ENCODE data around the gene ANAPC16.

The ANAPC16 gene

DNA sequence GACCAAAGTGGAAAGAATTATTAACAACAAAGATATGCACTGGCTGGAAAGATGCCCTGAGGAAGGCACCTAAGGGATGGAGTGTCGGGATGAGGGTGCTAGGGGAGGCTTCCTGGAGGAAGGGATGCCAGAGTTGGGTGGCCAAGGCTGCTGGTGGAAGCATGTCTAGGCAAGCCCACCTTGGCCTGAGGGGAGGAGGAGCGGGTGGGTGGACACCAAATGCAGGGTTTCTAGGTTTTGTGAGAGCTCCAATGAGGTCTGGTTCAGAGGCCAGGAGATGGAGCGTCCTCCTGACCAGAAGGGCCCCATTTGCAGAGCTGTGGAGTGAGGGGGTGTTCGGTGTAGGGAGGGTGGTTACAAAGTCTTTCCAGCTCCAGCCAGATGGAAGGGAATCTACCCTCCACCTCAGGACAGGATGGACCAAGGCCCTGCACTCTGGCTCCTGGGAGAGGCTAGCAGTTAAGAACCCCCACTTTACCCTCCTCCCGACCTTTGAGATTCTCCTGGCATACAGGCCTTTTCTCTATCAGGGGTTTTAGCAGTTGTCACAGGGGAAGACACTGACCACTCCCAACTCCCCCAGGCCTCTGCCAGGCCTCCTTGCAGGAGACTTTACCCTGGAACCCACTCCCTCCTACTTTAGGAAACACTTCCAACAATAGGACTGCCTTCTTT is 54.9 kb downstream of the ANAPC16 start:
- H3K9ac ChIP-seq (ENCODE audit: low read depth, low read length, poor library complexity): no peak overlapping the region
- peaks cover 21 to 36% of the 10 kb centered on the region in 2 donors for H3K4me1 ChIP-seq (ENCODE audit: control insufficient read depth in 2 of 2, insufficient read depth in 1 of 2, low read depth in 1 of 2, low read length in 2 of 2)
- peaks cover 11% of the 10 kb centered on the region for H3K79me1 ChIP-seq (ENCODE audit: low read depth, low read length)
- H2AFZ ChIP-seq (ENCODE audit: low read length): peak overlapping the region; percentile 17
- no peak overlapping the region for H3K23ac ChIP-seq (ENCODE audit: low read depth, low read length, poor library complexity)
- peak overlapping the region; percentile 93 for H2BK15ac ChIP-seq (ENCODE audit: low read length)
- no peak for DNase-seq (ENCODE audit: low spot score)
- peak overlapping the region; percentile 96 for H4K8ac ChIP-seq (ENCODE audit: low read depth, low read length)
- no peak overlapping the region for H3K14ac ChIP-seq (ENCODE audit: low read length)
- peak overlapping the region; percentile 85 for H2BK5ac ChIP-seq (ENCODE audit: low read length)
- H3K27ac ChIP-seq (replicated peaks; ENCODE audit: low read length): no peak overlapping the region
- H3K27me3 ChIP-seq (ENCODE audit: control insufficient read depth in 3 of 3, insufficient read depth in 3 of 3, low read depth in 1 of 3, low read length in 3 of 3): no peaks in the 10 kb centered on the region
- H2AK5ac ChIP-seq (ENCODE audit: low read depth, low read length): peak overlapping the region; percentile 85
- no peaks in the 10 kb centered on the region for H3K9me3 ChIP-seq (replicated peaks in 1 of 2; ENCODE audit: control insufficient read depth in 2 of 2, insufficient read depth in 1 of 2, low read depth in 1 of 2, low read length in 2 of 2)
- no CpG with 5 or more reads among the region's 5 CpGs for WGBS, 2 donors (ENCODE audit: extremely low coverage in 2 of 2, insufficient read length in 2 of 2, insufficient replicate concordance in 1 of 2)
- H4K91ac ChIP-seq (ENCODE audit: low read depth, low read length, poor library complexity): no peak overlapping the region
- H2BK120ac ChIP-seq (ENCODE audit: low read depth, low read length): peak overlapping the region; percentile 4
- peaks cover 12 to 14% of the 10 kb centered on the region in 2 donors for H3K36me3 ChIP-seq (replicated peaks in 1 of 2; ENCODE audit: control insufficient read depth in 2 of 2, insufficient read depth in 2 of 2, low read length in 2 of 2)
- no peak overlapping the region for H3K4me3 ChIP-seq (ENCODE audit: low read length in 2 of 2)
- no peak overlapping the region for H3K4me2 ChIP-seq (ENCODE audit: insufficient read depth, low read length, poor library complexity, severe bottlenecking)
- no peak overlapping the region for H3K4ac ChIP-seq (ENCODE audit: low read length)
- H2BK12ac ChIP-seq (ENCODE audit: low read length): peak overlapping the region; percentile 77
- H3K18ac ChIP-seq (ENCODE audit: low read length): peak overlapping the region; percentile 84

- Histone ChIP-seq H3K79me1 (ENCODE audit: low read depth, low read length) (peaks cover 11% of the 10 kb centered on the region), H3K14ac (ENCODE audit: low read length) (no peak overlapping the region), H3K4ac (ENCODE audit: low read length) (peak overlapping the region; percentile 32), H3K27ac (replicated peaks; ENCODE audit: low read length) (peak overlapping the region; percentile 97), H3K18ac (ENCODE audit: low read length) (peak overlapping the region; percentile 99), H2BK15ac (ENCODE audit: low read length) (peak overlapping the region; percentile 52), H4K8ac (ENCODE audit: low read depth, low read length) (no peak overlapping the region), H2BK120ac (ENCODE audit: low read depth, low read length) (peak overlapping the region; percentile 63), H3K4me1 (ENCODE audit: control insufficient read depth in 2 of 2, insufficient read depth in 1 of 2, low read depth in 1 of 2, low read length in 2 of 2) (peaks cover 25 to 40% of the 10 kb centered on the region in 2 donors), H3K23ac (ENCODE audit: low read depth, low read length, poor library complexity) (peak overlapping the region; percentile 100), H3K9ac (ENCODE audit: low read depth, low read length, poor library complexity) (peak overlapping the region; percentile 94), H2BK12ac (ENCODE audit: low read length) (peak overlapping the region; percentile 41), H3K9me3 (replicated peaks in 1 of 2; ENCODE audit: control insufficient read depth in 2 of 2, insufficient read depth in 1 of 2, low read depth in 1 of 2, low read length in 2 of 2) (no peaks in the 10 kb centered on the region), H3K4me2 (ENCODE audit: insufficient read depth, low read length, poor library complexity, severe bottlenecking) (peak overlapping the region; percentile 89), H3K27me3 (ENCODE audit: control insufficient read depth in 3 of 3, insufficient read depth in 3 of 3, low read depth in 1 of 3, low read length in 3 of 3) (no peaks in the 10 kb centered on the region), H2AK5ac (ENCODE audit: low read depth, low read length) (peak overlapping the region; percentile 95), H3K4me3 (ENCODE audit: low read length in 2 of 2) (peak overlapping the region; percentile 81 to 93), H2BK5ac (ENCODE audit: low read length) (peak overlapping the region; percentile 91), H2AFZ (ENCODE audit: low read length) (peak overlapping the region; percentile 84), H4K91ac (ENCODE audit: low read depth, low read length, poor library complexity) (no peak overlapping the region), H3K36me3 (replicated peaks in 1 of 2; ENCODE audit: control insufficient read depth in 2 of 2, insufficient read depth in 2 of 2, low read length in 2 of 2) (peaks cover 15 to 22% of the 10 kb centered on the region in 2 donors)
- no CpG with 5 or more reads among the region's 28 CpGs for WGBS, 2 donors (ENCODE audit: extremely low coverage in 2 of 2, insufficient read length in 2 of 2, insufficient replicate concordance in 1 of 2)
- peak; percentile 69 for DNase-seq (ENCODE audit: low spot score)
Measured at GRCh38 chr10:72272689-72273409, 57.0 kb downstream of the ANAPC16 start.

DNA sequence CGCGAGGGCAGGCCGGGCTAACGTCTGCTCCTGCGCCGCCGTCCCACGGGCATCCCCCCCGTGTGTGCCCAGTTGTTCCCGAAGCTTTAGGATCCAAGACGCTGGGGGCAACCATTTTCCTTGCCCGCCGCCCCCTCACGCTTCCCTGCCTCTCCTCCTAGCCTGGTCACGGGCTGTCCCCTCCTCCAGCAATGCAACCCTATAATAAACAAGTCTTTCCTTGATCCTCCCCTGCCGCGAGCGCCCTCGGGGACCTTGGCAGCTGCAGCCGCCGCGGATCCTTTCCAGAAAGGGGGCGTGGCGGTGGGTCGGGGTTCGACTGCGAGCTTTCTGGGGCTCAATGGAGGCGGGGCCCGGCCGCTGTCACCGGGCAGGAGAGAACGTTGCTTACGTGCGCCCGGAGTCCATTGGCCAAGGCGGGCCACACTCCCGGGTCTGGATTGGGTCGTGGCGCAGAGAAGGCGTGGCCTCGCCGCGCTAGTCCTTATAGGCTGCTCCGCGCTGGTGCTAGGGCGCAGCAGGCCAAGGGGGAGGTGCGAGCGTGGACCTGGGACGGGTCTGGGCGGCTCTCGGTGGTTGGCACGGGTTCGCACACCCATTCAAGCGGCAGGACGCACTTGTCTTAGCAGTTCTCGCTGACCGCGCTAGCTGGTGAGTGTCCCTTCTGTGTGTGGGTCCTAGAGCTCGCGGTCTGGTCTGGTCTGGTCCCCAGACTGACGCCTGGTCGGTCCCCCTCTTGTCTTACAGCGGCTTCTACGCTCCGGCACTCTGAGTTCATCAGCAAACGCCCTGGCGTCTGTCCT is 57.8 kb downstream of the ANAPC16 start, which contains the start of gene DDIT4:
DDIT4 (plus strand) TSS at position 515 of the 803 bp plus-strand sequence. CDS start 293 bp downstream, outside the sequence.
- Histone ChIP-seq H3K4me3 (ENCODE audit: low read length in 2 of 2) (peak within 1 kb of the TSS; percentile 89 to 93), H3K9ac (ENCODE audit: low read depth, low read length, poor library complexity) (peak within 1 kb of the TSS; percentile 99), H2BK12ac (ENCODE audit: low read length) (peak within 1 kb of the TSS; percentile 41), H2AK5ac (ENCODE audit: low read depth, low read length) (peak within 1 kb of the TSS; percentile 95), H4K91ac (ENCODE audit: low read depth, low read length, poor library complexity) (no peak within 1 kb of the TSS), H3K79me1 (ENCODE audit: low read depth, low read length) (peaks cover 11% of the 10 kb centered on the region), H2BK120ac (ENCODE audit: low read depth, low read length) (peak within 1 kb of the TSS; percentile 63), H2BK5ac (ENCODE audit: low read length) (peak within 1 kb of the TSS; percentile 96), H3K4me1 (ENCODE audit: control insufficient read depth in 2 of 2, insufficient read depth in 1 of 2, low read depth in 1 of 2, low read length in 2 of 2) (peaks cover 26 to 41% of the 10 kb centered on the region in 2 donors), H3K27me3 (ENCODE audit: control insufficient read depth in 3 of 3, insufficient read depth in 3 of 3, low read depth in 1 of 3, low read length in 3 of 3) (no peaks in the 10 kb centered on the region), H3K4ac (ENCODE audit: low read length) (peak within 1 kb of the TSS; percentile 32), H3K36me3 (replicated peaks in 1 of 2; ENCODE audit: control insufficient read depth in 2 of 2, insufficient read depth in 2 of 2, low read length in 2 of 2) (peaks cover 15 to 22% of the 10 kb centered on the region in 2 donors), H3K27ac (replicated peaks; ENCODE audit: low read length) (peak within 1 kb of the TSS; percentile 97), H3K23ac (ENCODE audit: low read depth, low read length, poor library complexity) (peak within 1 kb of the TSS; percentile 100), H3K9me3 (replicated peaks in 1 of 2; ENCODE audit: control insufficient read depth in 2 of 2, insufficient read depth in 1 of 2, low read depth in 1 of 2, low read length in 2 of 2) (no peaks in the 10 kb centered on the region), H2BK15ac (ENCODE audit: low read length) (peak within 1 kb of the TSS; percentile 63), H3K18ac (ENCODE audit: low read length) (peak within 1 kb of the TSS; percentile 99), H3K14ac (ENCODE audit: low read length) (peak within 1 kb of the TSS; percentile 99), H2AFZ (ENCODE audit: low read length) (peak within 1 kb of the TSS; percentile 84), H3K4me2 (ENCODE audit: insufficient read depth, low read length, poor library complexity, severe bottlenecking) (peak within 1 kb of the TSS; percentile 89), H4K8ac (ENCODE audit: low read depth, low read length) (no peak within 1 kb of the TSS)
- WGBS, 2 donors (ENCODE audit: extremely low coverage in 2 of 2, insufficient read length in 2 of 2, insufficient replicate concordance in 1 of 2): no CpG with 5 or more reads among the region's 67 CpGs
- DNase-seq (ENCODE audit: low spot score): peak; percentile 97
